Chondrocyte (in vitro differentiated cells): ENCODE results near the gene PDZD2. TPM values are rescaled to one million over a fixed set of nuclear protein-coding genes. Genes with fewer than 3 reads are reported as not detected.

Experiments used
- DNase-seq: peaks from one replicate; pipeline ENCODE4 v3.0.0; 2021; ENCODE audit warnings: mixed read lengths, low spot score
- H3K27ac Mint-ChIP-seq: one replicate; pipeline ENCODE4 v1.8.0; 2021; ENCODE audit warnings: mild to moderate bottlenecking, moderate library complexity, mixed read lengths; ENCODE audit not compliant: unreplicated experiment
- H3K27me3 Mint-ChIP-seq: 2 replicates; pipeline ENCODE4 v1.8.0; 2021; ENCODE audit warnings: low read depth, mixed read lengths
- H3K36me3 Mint-ChIP-seq: 2 replicates; pipeline ENCODE4 v1.8.0; 2021; ENCODE audit warnings: low read depth, mixed read lengths
- H3K4me1 Mint-ChIP-seq: 2 replicates; pipeline ENCODE4 v1.8.0; 2021; ENCODE audit warnings: low read depth, mild to moderate bottlenecking, mixed read lengths
- H3K4me3 Mint-ChIP-seq: one replicate; pipeline ENCODE4 v1.8.0; 2021; ENCODE audit warnings: mild to moderate bottlenecking, moderate library complexity, mixed read lengths; ENCODE audit not compliant: unreplicated experiment
- H3K9me3 Mint-ChIP-seq: 2 replicates; pipeline ENCODE4 v1.8.0; 2021; ENCODE audit warnings: low read depth, mixed read lengths
- total RNA-seq: library from RNA; stranded (reverse); gene quantifications from 3 replicates; pipeline ENCODE4 v1.2.1, GENCODE V29; 2021
- TF ChIP-seq, protein P1 (sequence below): fragments of 200-600 bp; sonication (generic); IDR thresholded peaks from 2 replicates; pipeline ENCODE4 v1.5.0; 2021; ENCODE audit warnings: antibody characterized with exemption, mild to moderate bottlenecking, moderate library complexity

The PDZD2 gene
- total RNA-seq, 1 donor from 2014 or later = 30.9 TPM

DNA sequence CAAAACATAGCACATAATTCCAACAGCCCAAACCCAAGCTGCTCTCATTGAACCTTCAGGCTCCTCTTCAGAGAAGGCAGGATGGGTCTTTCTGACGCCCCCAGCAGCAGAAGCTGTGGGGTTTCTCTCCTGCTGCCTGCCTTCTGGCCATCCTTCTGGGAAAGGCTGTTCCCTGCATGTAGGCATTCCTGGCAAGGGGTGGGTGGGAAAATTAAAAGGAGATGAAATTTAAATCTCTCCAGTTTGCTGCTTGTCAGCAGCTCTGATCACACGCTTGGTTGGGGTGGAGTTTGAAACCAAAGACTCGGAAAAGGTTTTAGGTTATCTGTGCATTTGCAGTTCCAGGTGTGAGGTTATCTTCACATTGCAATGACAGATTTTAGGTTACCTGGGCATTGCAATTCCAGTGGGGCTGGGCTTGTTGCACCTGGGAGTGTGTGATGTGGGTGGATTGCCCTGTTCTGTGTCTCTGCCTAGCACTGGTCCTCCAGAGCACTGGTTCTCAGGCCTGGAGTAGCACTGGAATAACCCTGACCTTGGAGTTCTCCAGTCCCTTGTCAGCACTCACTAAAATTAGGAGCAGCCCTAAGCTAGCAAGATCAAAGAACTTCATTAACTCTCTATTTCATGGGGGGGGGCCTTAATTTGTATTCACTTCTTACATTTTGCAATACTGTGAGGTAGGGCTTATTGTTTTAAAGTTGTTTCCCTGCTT lies 109.7 kb downstream of the PDZD2 start:
- Mint-ChIP-seq H3K4me3 (no peak overlapping the region), H3K27me3 (peaks cover 18% of the 10 kb centered on the region), H3K4me1 (no peaks in the 10 kb centered on the region), H3K36me3 (peaks cover 3% of the 10 kb centered on the region), H3K9me3 (no peaks in the 10 kb centered on the region), H3K27ac (no peak overlapping the region)
- no peak for DNase-seq
- TF ChIP-seq, protein P1, sequence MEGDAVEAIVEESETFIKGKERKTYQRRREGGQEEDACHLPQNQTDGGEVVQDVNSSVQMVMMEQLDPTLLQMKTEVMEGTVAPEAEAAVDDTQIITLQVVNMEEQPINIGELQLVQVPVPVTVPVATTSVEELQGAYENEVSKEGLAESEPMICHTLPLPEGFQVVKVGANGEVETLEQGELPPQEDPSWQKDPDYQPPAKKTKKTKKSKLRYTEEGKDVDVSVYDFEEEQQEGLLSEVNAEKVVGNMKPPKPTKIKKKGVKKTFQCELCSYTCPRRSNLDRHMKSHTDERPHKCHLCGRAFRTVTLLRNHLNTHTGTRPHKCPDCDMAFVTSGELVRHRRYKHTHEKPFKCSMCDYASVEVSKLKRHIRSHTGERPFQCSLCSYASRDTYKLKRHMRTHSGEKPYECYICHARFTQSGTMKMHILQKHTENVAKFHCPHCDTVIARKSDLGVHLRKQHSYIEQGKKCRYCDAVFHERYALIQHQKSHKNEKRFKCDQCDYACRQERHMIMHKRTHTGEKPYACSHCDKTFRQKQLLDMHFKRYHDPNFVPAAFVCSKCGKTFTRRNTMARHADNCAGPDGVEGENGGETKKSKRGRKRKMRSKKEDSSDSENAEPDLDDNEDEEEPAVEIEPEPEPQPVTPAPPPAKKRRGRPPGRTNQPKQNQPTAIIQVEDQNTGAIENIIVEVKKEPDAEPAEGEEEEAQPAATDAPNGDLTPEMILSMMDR = no peak

DNA sequence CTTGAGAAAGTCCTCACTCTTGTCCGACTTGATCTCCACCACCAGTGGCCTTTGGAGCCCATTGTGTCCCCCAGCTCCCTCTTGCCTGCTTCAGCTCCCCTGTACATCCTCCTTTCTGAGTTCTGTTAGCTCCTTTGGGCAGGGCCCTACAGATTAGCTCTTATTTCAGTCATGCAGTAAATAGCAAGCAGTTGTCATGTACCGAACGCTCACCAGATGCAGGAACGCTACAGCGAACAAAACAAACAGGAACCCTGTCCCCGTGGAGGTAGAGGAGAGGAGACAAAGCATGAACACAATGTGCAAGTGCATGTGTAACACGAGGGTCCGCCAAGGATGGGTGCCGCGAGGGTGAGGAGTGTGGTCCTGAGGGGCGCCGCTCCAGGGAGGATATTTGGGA lies 111.3 kb downstream of the PDZD2 start:
- Mint-ChIP-seq H3K27me3 (peaks cover 19% of the 10 kb centered on the region), H3K4me3 (no peak overlapping the region), H3K4me1 (no peaks in the 10 kb centered on the region), H3K9me3 (no peaks in the 10 kb centered on the region), H3K36me3 (peaks cover 3% of the 10 kb centered on the region), H3K27ac (no peak overlapping the region)
- DNase-seq = no peak
- TF ChIP-seq, protein P1 = no peak

DNA sequence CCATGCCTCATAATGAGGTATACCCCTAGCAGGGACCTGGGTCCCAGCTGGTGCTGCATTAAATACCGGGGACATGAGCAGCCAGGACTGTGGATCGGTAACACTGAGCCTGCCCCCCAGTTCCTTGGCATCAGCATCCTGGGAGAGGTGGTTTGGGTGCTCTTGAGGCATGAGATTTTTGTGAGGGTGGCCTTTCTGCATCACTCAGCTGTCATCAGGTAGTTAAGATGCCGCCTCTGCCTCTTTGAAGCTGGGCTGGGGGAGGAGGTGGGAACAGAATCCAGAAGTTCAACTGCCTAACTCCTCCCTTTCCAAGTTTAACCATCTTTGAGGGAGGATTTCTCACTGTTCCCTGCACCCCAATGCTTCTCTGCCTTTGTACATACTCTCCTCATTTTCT lies 112.7 kb downstream of the PDZD2 start:
- Mint-ChIP-seq H3K27me3 (peaks cover 18% of the 10 kb centered on the region), H3K4me3 (no peak overlapping the region), H3K4me1 (no peaks in the 10 kb centered on the region), H3K36me3 (peaks cover 3% of the 10 kb centered on the region), H3K27ac (no peak overlapping the region), H3K9me3 (no peaks in the 10 kb centered on the region)
- TF ChIP-seq, protein P1 = no peak
- DNase-seq = no peak

DNA sequence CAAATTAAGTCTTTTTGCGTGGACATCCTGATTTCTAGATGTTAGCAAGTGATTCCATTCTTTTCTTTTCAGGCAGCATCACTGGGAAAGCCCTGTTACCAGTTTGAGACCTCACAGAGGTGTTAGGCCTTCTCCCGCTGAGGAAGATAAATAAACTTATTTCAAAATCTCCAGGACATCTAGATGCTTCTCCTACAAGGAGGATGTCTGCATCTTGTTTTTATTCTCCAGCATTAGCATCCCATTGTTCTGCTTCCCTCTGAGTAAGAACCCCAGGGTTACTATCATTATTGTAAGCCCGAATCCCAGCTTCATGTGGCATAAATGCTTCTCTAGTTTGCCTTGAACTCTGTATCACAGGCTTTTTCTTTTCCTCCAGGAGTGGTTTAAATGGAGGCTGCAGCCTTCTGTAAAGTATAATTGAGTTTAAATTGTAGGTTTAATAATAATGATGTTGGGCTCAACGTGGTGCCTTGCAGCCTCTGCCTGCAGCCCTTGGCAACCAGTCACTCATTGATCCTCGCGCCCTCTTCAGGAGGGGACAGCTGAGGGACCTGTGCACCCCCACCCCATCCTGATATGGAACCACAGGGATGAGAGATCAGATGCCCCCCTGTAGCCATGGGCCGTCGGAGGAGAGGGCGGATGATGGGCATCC lies 114.9 kb downstream of the PDZD2 start:
- TF ChIP-seq, protein P1 = no peak
- Mint-ChIP-seq H3K4me3 (no peak overlapping the region), H3K36me3 (peaks cover 3% of the 10 kb centered on the region), H3K4me1 (no peaks in the 10 kb centered on the region), H3K27ac (no peak overlapping the region), H3K9me3 (no peaks in the 10 kb centered on the region), H3K27me3 (peaks cover 12% of the 10 kb centered on the region)
- DNase-seq = no peak

DNA sequence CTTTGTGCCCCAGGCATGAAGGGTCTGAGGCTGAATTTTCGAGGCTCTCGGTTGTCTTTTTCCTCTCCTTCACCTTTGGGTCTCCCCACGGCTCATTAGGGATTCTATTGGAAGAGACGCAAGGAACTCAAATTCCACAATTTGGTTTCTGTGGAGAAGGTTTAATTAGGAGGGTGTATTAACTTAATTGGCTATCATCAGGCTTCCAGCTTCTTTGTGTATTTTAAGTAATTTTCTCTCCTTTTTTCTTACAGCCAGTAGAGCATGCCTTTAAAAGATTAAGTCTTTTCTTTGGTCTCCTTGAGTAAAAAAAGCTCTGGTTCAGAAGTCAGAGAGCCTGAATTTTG lies 115.4 kb downstream of the PDZD2 start:
- H3K36me3 Mint-ChIP-seq = peaks cover 3% of the 10 kb centered on the region
- no peak overlapping the region for H3K4me3 Mint-ChIP-seq
- DNase-seq = no peak
- TF ChIP-seq, protein P1 = no peak
- H3K27ac Mint-ChIP-seq = no peak overlapping the region
- no peaks in the 10 kb centered on the region for H3K4me1 Mint-ChIP-seq
- no peaks in the 10 kb centered on the region for H3K9me3 Mint-ChIP-seq
- H3K27me3 Mint-ChIP-seq = peaks cover 12% of the 10 kb centered on the region
